Hepatocyte (in vitro differentiated cells): Measurements from ENCODE around the gene INSL4. TPM values are rescaled to one million over a fixed set of nuclear protein-coding genes. Genes with fewer than 3 reads are reported as not detected.

Source experiments
- DNase-seq: peaks from one replicate; pipeline ENCODE4 v3.0.0-alpha.2; 2016; ENCODE audit warnings: low spot score
- H2AFZ ChIP-seq: fragments of 200-600 bp; sonication (generic); 2 replicates; pipeline ENCODE4 v1.6.0; 2016; ENCODE audit warnings: antibody characterized with exemption, mild to moderate bottlenecking
- H3K27ac ChIP-seq: fragments of 200-600 bp; sonication (generic); 2 replicates; pipeline ENCODE4 v1.5.1; 2016; ENCODE audit warnings: mild to moderate bottlenecking
- H3K27me3 ChIP-seq: fragments of 200-600 bp; sonication (generic); 2 replicates; pipeline ENCODE4 v1.6.1; 2016
- H3K36me3 ChIP-seq: fragments of 200-600 bp; sonication (generic); replicated peaks from 2 replicates; pipeline ENCODE4 v1.5.1; 2016; ENCODE audit warnings: low read depth; ENCODE audit not compliant: insufficient read depth
- H3K4me1 ChIP-seq: fragments of 200-600 bp; sonication (generic); 2 replicates; pipeline ENCODE4 v1.5.1; 2016; ENCODE audit warnings: mild to moderate bottlenecking, moderate library complexity; ENCODE audit not compliant: insufficient read depth
- H3K4me2 ChIP-seq: fragments of 200-600 bp; sonication (generic); 2 replicates; pipeline ENCODE4 v1.6.0; 2016
- H3K4me3 ChIP-seq: fragments of 200-600 bp; sonication (generic); 2 replicates; pipeline ENCODE4 v1.5.1; 2016; ENCODE audit warnings: mild to moderate bottlenecking
- H3K79me2 ChIP-seq: fragments of 200-600 bp; sonication (generic); 2 replicates; pipeline ENCODE4 v1.6.0; 2017; ENCODE audit warnings: mild to moderate bottlenecking
- H3K9me2 ChIP-seq: fragments of 200-600 bp; sonication (generic); replicated peaks from 2 replicates; pipeline ENCODE4 v1.6.0; 2017; ENCODE audit warnings: mild to moderate bottlenecking; ENCODE audit not compliant: insufficient read depth
- H3K9me3 ChIP-seq: fragments of 200-600 bp; sonication (generic); 2 replicates; pipeline ENCODE4 v1.5.1; 2016; ENCODE audit warnings: low read depth, mild to moderate bottlenecking
- H4K20me1 ChIP-seq: fragments of 200-600 bp; sonication (generic); 2 replicates; pipeline ENCODE4 v1.6.0; 2016; ENCODE audit warnings: mild to moderate bottlenecking; ENCODE audit not compliant: insufficient read depth, poor library complexity, severe bottlenecking
- EZH2 ChIP-seq: fragments of 200-600 bp; sonication (generic); IDR thresholded peaks from 2 replicates; pipeline ENCODE4 v1.6.1; 2016; ENCODE audit warnings: antibody characterized with exemption, mild to moderate bottlenecking, borderline replicate concordance
- EZH2phosphoT487 ChIP-seq: fragments of 200-600 bp; sonication (generic); IDR thresholded peaks from one replicate; pipeline ENCODE4 v1.6.1; 2018; ENCODE audit warnings: antibody characterized with exemption, mild to moderate bottlenecking, low read depth, moderate library complexity; ENCODE audit not compliant: unreplicated experiment, severe bottlenecking
- WGBS: methylation state at CpG from one replicate; pipeline ENCODE4 v1.1.6; 2016; ENCODE audit warnings: low lambda C conversion rate; ENCODE audit errors: missing lambda C conversion rate; 5-methylcytosine and 5-hydroxymethylcytosine counted together
- polyA plus RNA-seq: library from polyadenylated mRNA; unstranded; fragments of >200 nt; fragmentation: Nextera tagmentation; extraction: Ambion mirVana; gene quantifications from 2 replicates; pipeline ENCODE4 v1.2.1, GENCODE V29; 2016
- total RNA-seq: library from RNA; depleted of rRNA; stranded (reverse); fragments of >200 nt; gene quantifications from 2 replicates; pipeline ENCODE4 v1.2.3, GENCODE V29; 2014
- TF ChIP-seq, protein P1 (sequence below): fragments of 200-600 bp; sonication (generic); IDR thresholded peaks from 2 replicates; pipeline ENCODE4 v1.5.1; 2016; ENCODE audit warnings: antibody characterized with exemption, mild to moderate bottlenecking; ENCODE audit not compliant: poor library complexity

INSL4 gene
- total and polyA plus RNA-seq, 2 experiments from 2014 or later = 0.13 to 0.68 TPM

DNA sequence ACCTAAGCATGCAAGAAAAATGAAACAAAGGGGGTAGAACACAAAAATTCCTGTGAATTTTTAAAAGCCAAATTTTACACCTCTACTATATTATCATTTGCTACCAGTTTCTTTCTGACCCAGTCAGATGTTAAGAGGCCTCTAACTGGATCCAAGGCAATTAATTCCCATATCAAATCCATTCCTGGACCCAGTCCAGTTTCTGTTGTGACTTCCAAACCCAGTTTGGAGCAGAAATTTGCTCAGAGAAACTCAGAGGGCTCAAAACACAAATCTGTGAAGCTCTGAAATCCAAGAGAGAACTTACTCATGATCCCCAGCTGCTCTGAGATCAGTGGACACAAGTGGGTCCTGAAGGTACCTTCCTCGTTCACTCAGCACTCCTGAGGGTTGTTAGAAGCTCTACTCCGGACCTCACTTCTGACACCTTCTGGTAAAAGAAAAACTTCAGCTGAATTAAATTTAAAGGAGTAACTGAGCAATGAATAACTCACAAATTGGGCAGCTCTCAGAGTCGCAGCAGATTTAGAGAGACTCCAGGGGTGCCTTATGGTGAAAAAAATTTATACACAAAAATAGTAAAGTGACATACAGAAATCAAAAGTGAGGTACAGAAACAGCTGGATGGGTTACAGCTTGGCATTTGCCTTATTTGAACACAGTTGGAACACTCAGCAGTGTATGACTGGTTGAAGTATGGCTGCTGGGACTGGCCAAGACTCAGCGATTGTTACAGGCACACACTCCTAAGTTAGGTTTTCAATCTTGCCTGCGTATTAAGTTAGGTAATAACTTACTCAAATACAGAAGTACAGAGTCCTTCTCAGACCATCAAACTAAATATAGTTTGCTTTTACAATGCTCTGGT is 32.4 kb downstream of the INSL4 start:
- no peaks in the 10 kb centered on the region for H3K9me3 ChIP-seq
- H3K4me2 ChIP-seq = no peak overlapping the region
- no peak overlapping the region for H2AFZ ChIP-seq
- no peak overlapping the region for H3K27ac ChIP-seq
- no peaks in the 10 kb centered on the region for H3K4me1 ChIP-seq
- TF ChIP-seq EZH2phosphoT487 = no peak
- TF ChIP-seq, protein P1, sequence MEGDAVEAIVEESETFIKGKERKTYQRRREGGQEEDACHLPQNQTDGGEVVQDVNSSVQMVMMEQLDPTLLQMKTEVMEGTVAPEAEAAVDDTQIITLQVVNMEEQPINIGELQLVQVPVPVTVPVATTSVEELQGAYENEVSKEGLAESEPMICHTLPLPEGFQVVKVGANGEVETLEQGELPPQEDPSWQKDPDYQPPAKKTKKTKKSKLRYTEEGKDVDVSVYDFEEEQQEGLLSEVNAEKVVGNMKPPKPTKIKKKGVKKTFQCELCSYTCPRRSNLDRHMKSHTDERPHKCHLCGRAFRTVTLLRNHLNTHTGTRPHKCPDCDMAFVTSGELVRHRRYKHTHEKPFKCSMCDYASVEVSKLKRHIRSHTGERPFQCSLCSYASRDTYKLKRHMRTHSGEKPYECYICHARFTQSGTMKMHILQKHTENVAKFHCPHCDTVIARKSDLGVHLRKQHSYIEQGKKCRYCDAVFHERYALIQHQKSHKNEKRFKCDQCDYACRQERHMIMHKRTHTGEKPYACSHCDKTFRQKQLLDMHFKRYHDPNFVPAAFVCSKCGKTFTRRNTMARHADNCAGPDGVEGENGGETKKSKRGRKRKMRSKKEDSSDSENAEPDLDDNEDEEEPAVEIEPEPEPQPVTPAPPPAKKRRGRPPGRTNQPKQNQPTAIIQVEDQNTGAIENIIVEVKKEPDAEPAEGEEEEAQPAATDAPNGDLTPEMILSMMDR = peak; percentile 14
- WGBS = 57% methylated on average over 5 of the region's 5 CpGs
- no peaks in the 10 kb centered on the region for H3K27me3 ChIP-seq
- no peaks in the 10 kb centered on the region for H3K9me2 ChIP-seq
- H3K36me3 ChIP-seq = no peaks in the 10 kb centered on the region
- no peaks in the 10 kb centered on the region for H4K20me1 ChIP-seq
- H3K79me2 ChIP-seq = no peaks in the 10 kb centered on the region
- H3K4me3 ChIP-seq = no peak overlapping the region
- peak; percentile 13 for DNase-seq

DNA sequence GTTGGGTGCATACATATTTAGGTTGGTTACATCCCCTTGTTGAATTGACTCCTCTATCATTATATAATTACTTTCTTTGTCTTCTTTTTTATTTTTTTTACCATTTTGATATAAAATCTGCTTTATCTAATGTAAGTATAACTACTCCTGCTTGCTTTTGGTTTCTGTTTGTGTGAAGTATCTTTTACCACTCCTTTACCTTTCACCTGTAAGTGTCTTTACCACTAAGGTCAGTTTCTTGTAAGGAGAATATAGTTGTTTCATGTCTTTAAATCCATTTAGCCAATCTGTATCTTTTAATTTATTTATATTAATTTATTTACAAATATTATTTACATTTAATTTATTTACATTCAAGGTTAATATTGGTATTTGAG is 33.0 kb downstream of the INSL4 start:
- H2AFZ ChIP-seq = no peak overlapping the region

DNA sequence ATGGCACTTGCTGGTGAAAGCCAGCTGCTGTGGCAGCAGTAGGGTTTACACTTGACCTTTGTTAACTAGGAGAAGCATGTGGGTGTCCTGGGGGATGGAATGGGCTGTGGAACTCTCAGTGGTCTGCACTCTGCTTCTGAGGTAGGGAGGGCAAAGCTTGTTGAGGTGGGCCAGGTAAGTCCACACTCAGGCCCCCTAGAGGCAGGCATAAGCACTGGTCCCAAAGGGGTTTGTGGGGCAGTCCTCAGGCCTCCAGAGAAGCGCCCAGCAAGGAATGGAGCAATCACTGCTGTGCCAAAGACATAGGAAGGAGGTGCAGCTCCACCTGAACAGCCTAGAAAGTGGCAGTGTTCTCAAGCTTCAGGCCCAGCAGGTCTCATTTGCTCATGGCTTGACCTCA is 34.7 kb downstream of the INSL4 start:
- Histone ChIP-seq H3K79me2 (no peaks in the 10 kb centered on the region), H3K36me3 (no peaks in the 10 kb centered on the region), H3K4me3 (no peak overlapping the region), H3K4me2 (no peak overlapping the region), H3K9me3 (no peaks in the 10 kb centered on the region), H3K4me1 (no peaks in the 10 kb centered on the region), H3K9me2 (no peaks in the 10 kb centered on the region), H3K27me3 (no peaks in the 10 kb centered on the region), H4K20me1 (no peaks in the 10 kb centered on the region), H2AFZ (no peak overlapping the region), H3K27ac (no peak overlapping the region)
- TF ChIP-seq, protein P1 = no peak
- TF ChIP-seq EZH2phosphoT487 (no peak), EZH2 (no peak)
- no peak for DNase-seq
- WGBS = 41% methylated on average over 1 of the region's 1 CpG

More for the DNA sequence above, 33.0 kb downstream of the INSL4 start:
- Histone ChIP-seq H3K36me3 (no peaks in the 10 kb centered on the region), H3K4me1 (no peaks in the 10 kb centered on the region), H4K20me1 (no peaks in the 10 kb centered on the region), H3K9me3 (no peaks in the 10 kb centered on the region), H3K27me3 (no peaks in the 10 kb centered on the region), H3K4me2 (no peak overlapping the region), H3K79me2 (no peaks in the 10 kb centered on the region), H3K27ac (no peak overlapping the region), H3K9me2 (no peaks in the 10 kb centered on the region), H3K4me3 (no peak overlapping the region)
- DNase-seq = no peak
- TF ChIP-seq, protein P1 = no peak
- TF ChIP-seq EZH2phosphoT487 (no peak), EZH2 (no peak)
